ENCODE data around the gene UNK. TPM values are rescaled to one million over a fixed set of nuclear protein-coding genes. Genes with fewer than 3 reads are reported as not detected.
"Not testable (repeated sequence)": the region's sequence is repeated elsewhere in the genome, so short reads cannot be mapped to it uniquely, and the experiment has no call there.

UNK gene
- total and polyA plus RNA-seq, 4 donors: 8.8 to 34.1 (median 25.3) TPM

GRCh38 chr17:75806822-75807500 lies 22.4 kb downstream of the UNK start:
- 74 to 77% methylated on average over 4 of the region's 4 CpGs for WGBS, 2 donors
- ATAC-seq (ENCODE audit: low FRiP score): no peak

GRCh38 chr17:75807861-75808260 lies 23.3 kb downstream of the UNK start:
- no peak overlapping the region for H3K27ac ChIP-seq (ENCODE audit: low read depth in 1 of 2, low read length in 2 of 2)
- WGBS, 2 donors: 92% methylated on average over 3 of the region's 3 CpGs
- no peaks in the 10 kb centered on the region for H3K4me1 ChIP-seq (ENCODE audit: control insufficient read depth in 1 of 2, insufficient read depth in 2 of 2, low read length in 2 of 2)
- H3K36me3 ChIP-seq (ENCODE audit: control insufficient read depth in 1 of 2, insufficient read depth in 2 of 2, low read length in 1 of 2): no peaks in the 10 kb centered on the region
- H3K4me3 ChIP-seq (ENCODE audit: low read length in 2 of 2): no peak overlapping the region
- DNase-seq (peak in 1 of 2 donors; percentile 41), ATAC-seq (ENCODE audit: low FRiP score) (no peak)
- H3K9me3 ChIP-seq (ENCODE audit: control insufficient read depth, low read length): no peaks in the 10 kb centered on the region
- no peaks in the 10 kb centered on the region for H3K27me3 ChIP-seq (ENCODE audit: control insufficient read depth in 1 of 2, insufficient read depth in 2 of 2, low read length in 1 of 2)
- intact Hi-C loops (cut with DNase I): no loop called here

More at GRCh38 chr17:75806822-75807500, 22.4 kb downstream of the UNK start:
- intact Hi-C loops (cut with DNase I): no loop called here
- Histone ChIP-seq H3K36me3 (ENCODE audit: control insufficient read depth in 1 of 2, insufficient read depth in 2 of 2, low read length in 1 of 2) (no peaks in the 10 kb centered on the region), H3K9me3 (ENCODE audit: control insufficient read depth, low read length) (no peaks in the 10 kb centered on the region), H3K27me3 (ENCODE audit: control insufficient read depth in 1 of 2, insufficient read depth in 2 of 2, low read length in 1 of 2) (no peaks in the 10 kb centered on the region), H3K4me3 (ENCODE audit: low read length in 2 of 2) (no peak overlapping the region), H3K4me1 (ENCODE audit: control insufficient read depth in 1 of 2, insufficient read depth in 2 of 2, low read length in 2 of 2) (no peaks in the 10 kb centered on the region), H3K27ac (ENCODE audit: low read depth in 1 of 2, low read length in 2 of 2) (no peak overlapping the region)
- DNase-seq: peak in 1 of 2 donors; percentile 40

GRCh38 chr17:75808549-75808904 lies 23.9 kb downstream of the UNK start:
- Histone ChIP-seq H3K4me3 (ENCODE audit: low read length in 2 of 2) (no peak overlapping the region), H3K36me3 (ENCODE audit: control insufficient read depth in 1 of 2, insufficient read depth in 2 of 2, low read length in 1 of 2) (no peaks in the 10 kb centered on the region), H3K27me3 (ENCODE audit: control insufficient read depth in 1 of 2, insufficient read depth in 2 of 2, low read length in 1 of 2) (no peaks in the 10 kb centered on the region), H3K4me1 (ENCODE audit: control insufficient read depth in 1 of 2, insufficient read depth in 2 of 2, low read length in 2 of 2) (no peaks in the 10 kb centered on the region), H3K9me3 (ENCODE audit: control insufficient read depth, low read length) (no peaks in the 10 kb centered on the region), H3K27ac (ENCODE audit: low read depth in 1 of 2, low read length in 2 of 2) (no peak overlapping the region)
- ATAC-seq (ENCODE audit: low FRiP score): no peak
- intact Hi-C loops (cut with DNase I): no loop called here
- 52 to 62% methylated on average over 4 of the region's 4 CpGs for WGBS, 2 donors
- no peak for DNase-seq

DNA sequence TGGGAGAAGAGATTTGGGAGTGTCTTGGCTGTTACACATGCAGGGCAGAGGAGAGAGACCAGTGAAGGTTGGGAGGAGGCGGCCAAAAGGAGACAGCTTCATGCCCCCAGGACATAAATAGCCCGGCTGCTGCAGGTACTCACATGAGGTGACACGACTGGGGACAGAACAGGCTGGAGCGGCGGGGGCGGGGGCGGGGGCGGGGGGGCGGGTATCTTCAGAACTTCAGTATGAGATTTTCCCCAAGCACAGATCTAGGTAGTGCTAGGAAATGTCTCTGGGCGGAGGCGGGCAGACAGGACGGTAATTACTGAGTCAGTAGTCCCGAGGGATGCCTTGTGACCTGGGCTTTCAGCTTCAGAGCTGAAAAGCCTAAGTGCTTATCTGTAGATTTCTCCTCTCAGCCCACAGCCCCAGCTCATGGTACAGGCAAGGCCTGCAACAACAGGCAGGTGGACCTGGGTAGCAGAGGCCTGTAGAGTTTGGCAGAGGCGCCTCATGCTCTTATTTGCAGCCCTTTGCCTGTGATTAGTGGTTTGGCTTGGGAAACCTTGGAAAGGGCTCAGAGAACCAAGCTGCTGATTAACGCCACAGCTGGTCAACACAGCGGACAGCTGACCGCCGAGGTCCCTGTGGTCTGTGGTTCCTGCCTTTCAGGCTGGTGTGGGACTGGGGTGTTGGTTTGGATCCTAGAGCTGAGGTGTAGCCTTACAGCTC lies 24.5 kb downstream of the UNK start:
- H3K4me1 ChIP-seq (ENCODE audit: control insufficient read depth in 1 of 2, insufficient read depth in 2 of 2, low read length in 2 of 2): no peaks in the 10 kb centered on the region
- no peak overlapping the region for H3K4me3 ChIP-seq (ENCODE audit: low read length in 2 of 2)
- intact Hi-C loops (cut with DNase I): no loop called here
- H3K9me3 ChIP-seq (ENCODE audit: control insufficient read depth, low read length): no peaks in the 10 kb centered on the region
- no peak overlapping the region for H3K27ac ChIP-seq (ENCODE audit: low read depth in 1 of 2, low read length in 2 of 2)
- WGBS, 2 donors: 59 to 78% methylated on average over 12 to 18 of the region's 18 CpGs
- DNase-seq (peak; percentile 72 to 78), ATAC-seq (ENCODE audit: low FRiP score) (peak; percentile 71)
- H3K27me3 ChIP-seq (ENCODE audit: control insufficient read depth in 1 of 2, insufficient read depth in 2 of 2, low read length in 1 of 2): no peaks in the 10 kb centered on the region
- no peaks in the 10 kb centered on the region for H3K36me3 ChIP-seq (ENCODE audit: control insufficient read depth in 1 of 2, insufficient read depth in 2 of 2, low read length in 1 of 2)

- Histone ChIP-seq H3K27ac (ENCODE audit: low read depth in 1 of 2, low read length in 2 of 2) (no peak overlapping the region), H3K4me1 (ENCODE audit: control insufficient read depth in 1 of 2, insufficient read depth in 2 of 2, low read length in 2 of 2) (no peaks in the 10 kb centered on the region), H3K27me3 (ENCODE audit: control insufficient read depth in 1 of 2, insufficient read depth in 2 of 2, low read length in 1 of 2) (no peaks in the 10 kb centered on the region), H3K4me3 (ENCODE audit: low read length in 2 of 2) (no peak overlapping the region), H3K9me3 (ENCODE audit: control insufficient read depth, low read length) (no peaks in the 10 kb centered on the region), H3K36me3 (ENCODE audit: control insufficient read depth in 1 of 2, insufficient read depth in 2 of 2, low read length in 1 of 2) (no peaks in the 10 kb centered on the region)
- intact Hi-C loops (cut with DNase I): no loop called here
- DNase-seq: peak; percentile 24 to 74
- peak; percentile 20 for ATAC-seq (ENCODE audit: low FRiP score)
- WGBS, 2 donors: 88 to 89% methylated on average over 24 of the region's 24 CpGs
Observed at GRCh38 chr17:75809631-75810111, 25.1 kb downstream of the UNK start.

DNA sequence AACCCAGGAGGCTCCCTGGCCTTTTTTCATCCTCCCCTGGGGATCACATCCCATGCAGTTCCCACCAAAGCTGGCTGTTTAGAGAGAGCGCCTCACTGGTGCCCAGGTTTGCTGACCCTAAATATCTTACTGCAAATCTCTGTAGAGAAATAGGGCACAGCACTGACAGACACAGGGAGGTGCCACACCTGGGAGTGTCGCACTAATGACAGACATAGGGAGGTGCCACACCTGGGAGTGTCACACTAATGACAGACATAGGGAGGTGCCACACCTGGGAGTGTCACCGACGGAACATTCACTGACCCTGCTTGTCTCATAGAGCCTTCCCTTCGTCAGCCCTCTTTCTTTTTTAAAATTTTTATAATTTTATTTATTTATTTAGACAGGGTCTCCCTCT lies 25.6 kb downstream of the UNK start:
- H3K9me3 ChIP-seq (ENCODE audit: control insufficient read depth, low read length): no peaks in the 10 kb centered on the region
- no peak overlapping the region for H3K27ac ChIP-seq (ENCODE audit: low read depth in 1 of 2, low read length in 2 of 2)
- no peaks in the 10 kb centered on the region for H3K4me1 ChIP-seq (ENCODE audit: control insufficient read depth in 1 of 2, insufficient read depth in 2 of 2, low read length in 2 of 2)
- 91 to 93% methylated on average over 5 of the region's 5 CpGs for WGBS, 2 donors
- ATAC-seq (ENCODE audit: low FRiP score) (no peak), DNase-seq (peak; percentile 22 to 37)
- H3K36me3 ChIP-seq (ENCODE audit: control insufficient read depth in 1 of 2, insufficient read depth in 2 of 2, low read length in 1 of 2): no peaks in the 10 kb centered on the region
- no peak overlapping the region for H3K4me3 ChIP-seq (ENCODE audit: low read length in 2 of 2)
- no peaks in the 10 kb centered on the region for H3K27me3 ChIP-seq (ENCODE audit: control insufficient read depth in 1 of 2, insufficient read depth in 2 of 2, low read length in 1 of 2)
- intact Hi-C loops (cut with DNase I): no loop called here

- ATAC-seq (ENCODE audit: low FRiP score); H3K9me3 ChIP-seq (ENCODE audit: control insufficient read depth, low read length); H3K27me3 ChIP-seq (ENCODE audit: control insufficient read depth in 1 of 2, insufficient read depth in 2 of 2, low read length in 1 of 2); H3K27ac ChIP-seq (ENCODE audit: low read depth in 1 of 2, low read length in 2 of 2); H3K36me3 ChIP-seq (ENCODE audit: control insufficient read depth in 1 of 2, insufficient read depth in 2 of 2, low read length in 1 of 2); H3K4me1 ChIP-seq (ENCODE audit: control insufficient read depth in 1 of 2, insufficient read depth in 2 of 2, low read length in 2 of 2); H3K4me3 ChIP-seq (ENCODE audit: low read length in 2 of 2); intact Hi-C loops (cut with DNase I): not testable (repeated sequence)
- DNase-seq: peak; percentile 24 to 46
- WGBS, 2 donors: 92 to 93% methylated on average over 11 of the region's 11 CpGs
Observed at GRCh38 chr17:75810756-75811155, 26.1 kb downstream of the UNK start.

GRCh38 chr17:75811174-75811573 lies 26.6 kb downstream of the UNK start:
- peak; percentile 23 to 28 for DNase-seq

More at GRCh38 chr17:75811174-75811573, 26.6 kb downstream of the UNK start:
- Histone ChIP-seq H3K4me1 (ENCODE audit: control insufficient read depth in 1 of 2, insufficient read depth in 2 of 2, low read length in 2 of 2) (no peaks in the 10 kb centered on the region), H3K4me3 (ENCODE audit: low read length in 2 of 2) (no peak overlapping the region), H3K9me3 (ENCODE audit: control insufficient read depth, low read length) (no peaks in the 10 kb centered on the region), H3K27ac (ENCODE audit: low read depth in 1 of 2, low read length in 2 of 2) (no peak overlapping the region), H3K36me3 (ENCODE audit: control insufficient read depth in 1 of 2, insufficient read depth in 2 of 2, low read length in 1 of 2) (no peaks in the 10 kb centered on the region), H3K27me3 (ENCODE audit: control insufficient read depth in 1 of 2, insufficient read depth in 2 of 2, low read length in 1 of 2) (no peaks in the 10 kb centered on the region)
- intact Hi-C loops (cut with DNase I): no loop called here
- 91 to 93% methylated on average over 7 of the region's 7 CpGs for WGBS, 2 donors
- no peak for ATAC-seq (ENCODE audit: low FRiP score)

Data from aorta (tissue), 5 donors.